K562 (cell line): Measurements from ENCODE around the gene TMEM273. TPM values are rescaled to one million over a fixed set of nuclear protein-coding genes. Genes with fewer than 3 reads are reported as not detected.
A peak's percentile ranks its signal among the peaks of the same experiment; 100 is the strongest.

Experiments used
- BDP1 ChIP-seq: IDR thresholded peaks from 3 replicates; pipeline ENCODE4 v1.6.1; 2011; ENCODE audit not compliant: insufficient read length, insufficient read depth
- CBX1 ChIP-seq: sonication (generic); IDR thresholded peaks from 2 replicates; pipeline ENCODE4 v1.6.1; 2016; ENCODE audit warnings: antibody characterized with exemption, low read depth, mild to moderate bottlenecking
- CGGBP1 ChIP-seq: fragments of 250-450 bp; sonication (Bioruptor Pico); IDR thresholded peaks from 2 replicates; pipeline ENCODE4 v1.9.0; 2021; ENCODE audit warnings: mild to moderate bottlenecking
- DDX20 ChIP-seq: fragments of 450-650 bp; IDR thresholded peaks from 2 replicates; pipeline ENCODE4 v1.6.1; 2016; ENCODE audit warnings: missing genetic modification characterization, low read depth, mild to moderate bottlenecking, missing compliant biosample characterization, moderate library complexity
- DNMT1 ChIP-seq: fragments of 450-650 bp; IDR thresholded peaks from 2 replicates; pipeline ENCODE4 v1.6.1; 2016; ENCODE audit warnings: antibody characterized with exemption, mild to moderate bottlenecking
- E2F1 ChIP-seq: sonication (generic); formaldehyde crosslinking; IDR thresholded peaks from 2 replicates; pipeline ENCODE4 v1.8.1; 2023; ENCODE audit warnings: mild to moderate bottlenecking, missing genetic modification reagents, moderate library complexity
- ETS2 ChIP-seq: IDR thresholded peaks from 2 replicates; pipeline ENCODE4 v1.6.1; 2016; ENCODE audit warnings: borderline replicate concordance, missing genetic modification characterization, mild to moderate bottlenecking, moderate library complexity, missing compliant biosample characterization; ENCODE audit not compliant: poor library complexity, severe bottlenecking
- GATAD2A ChIP-seq: fragments of 450-650 bp; IDR thresholded peaks from 2 replicates; pipeline ENCODE4 v1.6.1; 2017
- JUND ChIP-seq, 2 experiments: IDR thresholded peaks; 2 replicates in 1 of 2; 3 replicates in 1 of 2; pipeline ENCODE4 v1.6.1; 2011; ENCODE audit warnings: borderline replicate concordance in 2 of 2, low read depth in 2 of 2, low read length in 2 of 2, improper control_type of control experiment in 1 of 2, missing biosample characterization in 1 of 2, missing genetic modification characterization in 1 of 2, missing genetic modification reagents in 1 of 2
- L3MBTL2 ChIP-seq: fragments of 450-650 bp; IDR thresholded peaks from 2 replicates; pipeline ENCODE4 v1.6.1; 2016; ENCODE audit warnings: mild to moderate bottlenecking, moderate library complexity
- NFRKB ChIP-seq: fragments of 450-650 bp; IDR thresholded peaks from 2 replicates; pipeline ENCODE4 v1.6.1; 2016; ENCODE audit warnings: low read depth
- POLR3A ChIP-seq: IDR thresholded peaks from 2 replicates; pipeline ENCODE4 v1.6.1; 2011; ENCODE audit warnings: borderline replicate concordance, mild to moderate bottlenecking, moderate library complexity; ENCODE audit not compliant: insufficient read length, insufficient read depth; ENCODE audit errors: extremely low read depth
- PTBP1 ChIP-seq: fragments of 200-400 bp; formaldehyde crosslinking; IDR thresholded peaks from 2 replicates; pipeline ENCODE4 v1.6.1; 2017; ENCODE audit warnings: low read depth, low read length
- PTRF ChIP-seq: fragments of 450-650 bp; IDR thresholded peaks from 2 replicates; pipeline ENCODE4 v1.6.1; 2016; ENCODE audit warnings: mild to moderate bottlenecking, missing genetic modification characterization, missing compliant biosample characterization
- RBM34 ChIP-seq: fragments of 200-400 bp; formaldehyde crosslinking; IDR thresholded peaks from 2 replicates; pipeline ENCODE4 v1.6.1; 2018; ENCODE audit warnings: low read length, borderline replicate concordance; ENCODE audit not compliant: insufficient read depth
- U2AF2 ChIP-seq: fragments of 200-400 bp; formaldehyde crosslinking; optimal IDR thresholded peaks from 2 replicates; pipeline ENCODE3; 2017; ENCODE audit warnings: low read depth, mild to moderate bottlenecking, low read length
- ZBTB33 ChIP-seq: sonication (generic); formaldehyde crosslinking; IDR thresholded peaks from 2 replicates; pipeline ENCODE4 v1.8.1; 2023; ENCODE audit warnings: mild to moderate bottlenecking, missing genetic modification reagents
- ZNF134 ChIP-seq: fragments of 250-450 bp; sonication (Bioruptor Pico); conservative IDR thresholded peaks from 2 replicates; pipeline ENCODE4 v1.4.0; 2020
- ZNF184 ChIP-seq: sonication (generic); formaldehyde crosslinking; IDR thresholded peaks from 2 replicates; pipeline ENCODE4 v1.5.0; 2020; ENCODE audit warnings: missing genetic modification reagents
- ZNF224 ChIP-seq: sonication (generic); formaldehyde crosslinking; IDR thresholded peaks from 2 replicates; pipeline ENCODE4 v1.8.0; 2022; ENCODE audit warnings: mild to moderate bottlenecking, missing genetic modification reagents
- ZNF507 ChIP-seq: conservative IDR thresholded peaks from 2 replicates; pipeline ENCODE4 v1.6.1; 2017; ENCODE audit warnings: missing genetic modification characterization, missing compliant biosample characterization
- ZNF644 ChIP-seq: fragments of 200-800 bp; sonication (Bioruptor generic); IDR thresholded peaks from 2 replicates; pipeline ENCODE4 v1.6.1; 2016; ENCODE audit warnings: low read depth, missing genetic modification characterization, missing compliant biosample characterization
- polyA plus RNA-seq, 8 experiments: library from polyadenylated mRNA; depleted of rRNA in 4 of 8; stranded (reverse) in 5 of 8; unstranded in 3 of 8; fragments of >200 nt; fragmentation: Nextera tagmentation in 2 of 8; fragmentation: Illumina TruSeq in 1 of 8; extraction: Ambion mirVana in 2 of 8; extraction: Trizol in 1 of 8; gene quantifications; 2 replicates each; pipeline versions ENCODE4 v1.2.1 to v1.2.3, GENCODE V29; 2011 to 2014; ENCODE audit warnings: inconsistent platforms in 1 of 8, missing spikeins in 1 of 8
- total RNA-seq, 7 experiments: library from RNA; depleted of rRNA in 6 of 7; stranded (reverse); fragments of >200 nt in 6 of 7; fragmentation: Illumina TruSeq in 2 of 7; extraction: Trizol in 2 of 7; gene quantifications; 2 replicates each; pipeline versions ENCODE4 v1.2.1 to v1.2.3, GENCODE V29; 2011 to 2021; ENCODE audit warnings: low replicate concordance in 1 of 7

Gene TMEM273
- total and polyA plus RNA-seq, 9 of the 15 experiments (the other 6 are each of a cell fraction or from before 2014, with no cell fraction given) = 39.2 to 131 (median 95.6) TPM

GRCh38 chr10:49212783-49213182 lies 24.6 kb upstream of the TMEM273 start (continued):
- TF ChIP-seq RBM34 = no peak
- TF ChIP-seq POLR3A = no peak
- peak; percentile 92 for TF ChIP-seq GATAD2A
- no peak for TF ChIP-seq CGGBP1 (CRISPR knock-in tag)
- TF ChIP-seq PTBP1 = no peak
- TF ChIP-seq ZBTB33 (CRISPR knock-in tag) = no peak
- TF ChIP-seq ZNF224 (CRISPR knock-in tag) = no peak
- no peak for TF ChIP-seq CBX1
- TF ChIP-seq DDX20 = no peak
- TF ChIP-seq U2AF2 = no peak
- TF ChIP-seq DNMT1 = no peak
- TF ChIP-seq BDP1 = no peak
- no peak for TF ChIP-seq E2F1 (CRISPR knock-in tag)
- no peak for TF ChIP-seq ETS2 (tag)
- TF ChIP-seq L3MBTL2 = peak; percentile 51
- TF ChIP-seq NFRKB = 0 out of 2 replicates have a peak, but pooled peaks have one; percentile 27
- no peak for TF ChIP-seq PTRF
- no peak for TF ChIP-seq ZNF507 (tag)
- no peak for TF ChIP-seq JUND (IDR thresholded peaks at IDR 0.05; ENCODE audit: borderline replicate concordance, low read depth, low read length)
- no peak; the same call in 2 of the 3 replicates for TF ChIP-seq JUND (tag; IDR thresholded peaks at IDR 0.05; ENCODE audit: borderline replicate concordance, low read depth, low read length)
- no peak for TF ChIP-seq ZNF134
- TF ChIP-seq ZNF644 (tag) = no peak
- TF ChIP-seq ZNF184 (CRISPR knock-in tag) = no peak
